Liver (tissue), 9 donors: Measurements from ENCODE around the gene HUS1. TPM values are rescaled to one million over a fixed set of nuclear protein-coding genes. Genes with fewer than 3 reads are reported as not detected.

Experiments used
- DNase-seq: peaks from one replicate; pipeline ENCODE4 v3.0.0-alpha.2; 2017; ENCODE audit warnings: low spot score
- H3K27ac ChIP-seq, 2 donors: one replicate each; pipeline ENCODE4 v1.7.0; 2013; ENCODE audit warnings: inconsistent platforms in 2 of 2, low read length in 2 of 2, control low read depth in 1 of 2, low read depth in 1 of 2, mild to moderate bottlenecking in 1 of 2
- H3K27me3 ChIP-seq, 4 donors: one replicate each; pipeline versions ENCODE4 v1.6.1 to v1.7.0; 2013; ENCODE audit warnings: low read length in 3 of 4, inconsistent platforms in 1 of 4, mild to moderate bottlenecking in 1 of 4, moderate library complexity in 1 of 4; ENCODE audit not compliant: control insufficient read depth in 4 of 4, insufficient read depth in 4 of 4
- H3K36me3 ChIP-seq, 4 donors: one replicate each; pipeline versions ENCODE4 v1.6.1 to v1.7.0; 2013; ENCODE audit warnings: low read length in 3 of 4, mild to moderate bottlenecking in 3 of 4, low read depth in 1 of 4, moderate library complexity in 1 of 4; ENCODE audit not compliant: control insufficient read depth in 4 of 4, insufficient read depth in 3 of 4
- H3K4me1 ChIP-seq, 4 donors: one replicate each; pipeline versions ENCODE4 v1.6.1 to v1.7.0; 2013; ENCODE audit warnings: low read length in 3 of 4, mild to moderate bottlenecking in 3 of 4, moderate library complexity in 1 of 4; ENCODE audit not compliant: control insufficient read depth in 4 of 4, insufficient read depth in 4 of 4
- H3K4me3 ChIP-seq, 3 donors: one replicate each; pipeline versions ENCODE4 v1.6.1 to v1.7.0; 2013; ENCODE audit warnings: low read length in 3 of 3, control low read depth in 1 of 3, low read depth in 1 of 3, mild to moderate bottlenecking in 1 of 3
- H3K9ac ChIP-seq, 2 donors: one replicate each; pipeline ENCODE4 v1.7.0; 2013; ENCODE audit warnings: low read length in 2 of 2, mild to moderate bottlenecking in 2 of 2, moderate library complexity in 2 of 2, control low read depth in 1 of 2, low read depth in 1 of 2
- H3K9me3 ChIP-seq, 4 donors: one replicate each; pipeline versions ENCODE4 v1.6.1 to v1.7.0; 2013; ENCODE audit warnings: low read length in 3 of 4; ENCODE audit not compliant: control insufficient read depth in 4 of 4
- FOXA1 ChIP-seq: IDR thresholded peaks from 2 replicates; pipeline ENCODE4 v1.6.1; 2016; ENCODE audit warnings: antibody characterized with exemption
- HNF4A ChIP-seq, 2 donors: conservative IDR thresholded peaks; 2 replicates each; pipeline ENCODE4 v1.6.1; 2016; ENCODE audit warnings: antibody characterized with exemption in 2 of 2, mild to moderate bottlenecking in 2 of 2
- NR2F2 ChIP-seq: IDR thresholded peaks from 2 replicates; pipeline ENCODE4 v1.6.1; 2016; ENCODE audit warnings: antibody characterized with exemption
- WGBS: extraction: QIAGEN DNeasy Blood & Tissue Kit; methylation state at CpG from one replicate; pipeline ENCODE4 v1.1.7; 2013; 5-methylcytosine and 5-hydroxymethylcytosine counted together
- polyA plus RNA-seq, 2 donors: library from polyadenylated mRNA; stranded (reverse) in 1 of 2; unstranded in 1 of 2; fragments of 200-250 nt in 1 of 2; fragments of >200 nt in 1 of 2; fragmentation: Nextera tagmentation in 1 of 2; extraction: Ambion mirVana in 1 of 2; gene quantifications; one replicate each; pipeline versions ENCODE4 v1.2.1 to v1.2.3, GENCODE V29; 2013 to 2015
- total RNA-seq, 2 donors: library from RNA; depleted of rRNA; stranded (reverse); fragments of >200 nt; gene quantifications; one replicate each; pipeline ENCODE4 v1.2.3, GENCODE V29; 2014
- donor health status: healthy.
- donor health status: healthy.
- donor health status: healthy.
- donor health status: healthy.
- donor health status: healthy.

Gene HUS1
- total and polyA plus RNA-seq, 4 donors, result 9.2 to 39.0 (median 18.4) TPM

GRCh38 chr7:47914717-47915615, 64.4 kb downstream of the HUS1 start:
- H3K27ac ChIP-seq, result no peak overlapping the region
- H3K27me3 ChIP-seq, result no peaks in the 10 kb centered on the region
- no peak overlapping the region for H3K4me3 ChIP-seq
- TF ChIP-seq FOXA1, result no peak
- no peak for TF ChIP-seq NR2F2
- TF ChIP-seq HNF4A (conservative IDR thresholded peaks at IDR 0.05), result no peak
- WGBS, result 77% methylated on average over 5 of the region's 5 CpGs
- no peaks in the 10 kb centered on the region for H3K9me3 ChIP-seq
- no peaks in the 10 kb centered on the region for H3K36me3 ChIP-seq
- no peak for DNase-seq
- no peaks in the 10 kb centered on the region for H3K4me1 ChIP-seq
- H3K9ac ChIP-seq, result no peak overlapping the region

Other genes with a start within 250 kb of the HUS1 start
- under 1 TPM; 0.09 to 0.25 TPM for gene PKD1L1, start 31.1 kb downstream of the HUS1 start, total RNA-seq
- under 1 TPM; 0.08 to 0.13 TPM for gene PKD1L1, start 31.1 kb downstream of the HUS1 start, polyA plus RNA-seq
- gene SUN3, start 49.5 kb upstream of the HUS1 start, total RNA-seq, result not detected
- gene SUN3, start 49.5 kb upstream of the HUS1 start, polyA plus RNA-seq, result not detected
- not detected for gene C7orf57, start 55.9 kb upstream of the HUS1 start, total RNA-seq
- not detected for gene C7orf57, start 55.9 kb upstream of the HUS1 start, polyA plus RNA-seq
- 1 to 10 TPM; 3.1 to 8.2 TPM for gene UPP1, start 109.7 kb upstream of the HUS1 start, total RNA-seq
- gene UPP1, start 109.7 kb upstream of the HUS1 start, polyA plus RNA-seq, result 10 to 100 TPM; 10.1 to 18.8 TPM
- gene ABCA13, start 191.8 kb upstream of the HUS1 start, total RNA-seq, result 1 to 10 TPM; 1.0 TPM
- gene ABCA13, start 191.8 kb upstream of the HUS1 start, polyA plus RNA-seq, result under 1 TPM; 0.22 to 0.32 TPM